Tibial artery (tissue), 4 donors: ENCODE results near the gene CACNA1I.

ENCODE experiments used
- DNase-seq, 2 donors: peaks; one replicate each; pipeline ENCODE4 v3.0.0-alpha.2; 2019
- H3K27ac ChIP-seq, 2 donors: fragments of 200-600 bp; sonication (generic) in 1 of 2; 1 replicate in 1 of 2; 2 replicates in 1 of 2; pipeline ENCODE4 v1.5.1; 2018 to 2019; ENCODE audit warnings: mild to moderate bottlenecking in 1 of 2
- H3K27me3 ChIP-seq, 2 donors: fragments of 200-600 bp; sonication (generic) in 1 of 2; one replicate each; pipeline versions ENCODE4 v1.5.1 to v1.6.0; 2016 to 2019
- H3K36me3 ChIP-seq, 3 donors: fragments of 200-600 bp; sonication (generic) in 2 of 3; one replicate each; pipeline ENCODE4 v1.5.1; 2016 to 2019; ENCODE audit warnings: mild to moderate bottlenecking in 2 of 3
- H3K4me1 ChIP-seq, 4 donors: fragments of 200-600 bp; sonication (generic) in 2 of 4; 1 replicate in 3 of 4; 2 replicates in 1 of 4; pipeline ENCODE4 v1.5.1; 2016 to 2019
- H3K4me3 ChIP-seq, 2 donors: fragments of 200-600 bp; sonication (generic) in 1 of 2; 1 replicate in 1 of 2; 2 replicates in 1 of 2; pipeline ENCODE4 v1.5.1; 2018 to 2019; ENCODE audit warnings: mild to moderate bottlenecking in 2 of 2
- H3K9me3 ChIP-seq, 3 donors: fragments of 200-600 bp; sonication (generic) in 1 of 3; one replicate each; pipeline ENCODE4 v1.5.1; 2016 to 2019
- intact Hi-C: fragments of 100-400 bp; cut with DNase I; formaldehyde crosslinking; loops from one replicate; pipeline ENCODE4 v1.15.0; 2023; ENCODE audit warnings: low total_unique reads
- TF ChIP-seq, protein P1 (sequence below), 2 experiments: fragments of 200-600 bp in 1 of 2; fragments of 450-650 bp in 1 of 2; IDR thresholded peaks; one replicate each; pipeline ENCODE4 v1.5.1; 2017 to 2019; ENCODE audit warnings: antibody characterized with exemption in 2 of 2, mild to moderate bottlenecking in 1 of 2, moderate library complexity in 1 of 2

The CACNA1I gene

DNA sequence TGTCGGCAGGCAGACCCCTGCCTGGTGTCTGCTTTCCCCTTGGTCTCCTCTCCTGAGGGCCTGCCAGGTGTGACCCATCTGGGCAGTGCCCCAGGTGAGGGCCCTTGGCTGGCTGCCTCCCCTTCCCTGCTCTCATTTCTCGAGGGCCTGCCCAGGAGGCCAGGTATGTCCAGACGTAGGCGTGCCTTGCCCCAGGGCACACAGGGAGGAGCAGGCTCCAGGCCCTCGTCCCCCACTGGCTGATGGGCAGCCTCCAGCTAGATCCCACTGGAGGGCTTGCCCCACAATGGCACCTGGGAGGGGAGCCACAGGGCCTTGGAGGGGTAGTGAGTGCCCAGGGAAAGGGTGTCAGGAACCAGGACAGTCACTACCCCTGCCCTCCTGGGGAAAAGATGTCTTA, 95.9 kb downstream of the CACNA1I start:
- DNase-seq, result no peak
- Histone ChIP-seq H3K27me3 (peaks cover 0 to 62% of the 10 kb centered on the region in 2 donors), H3K27ac (no peak overlapping the region), H3K36me3 (no peaks in the 10 kb centered on the region), H3K4me1 (peaks cover 0 to 25% (median 16%) of the 10 kb centered on the region in 4 donors), H3K4me3 (no peak overlapping the region), H3K9me3 (peaks cover 0 to 19% (median 16%) of the 10 kb centered on the region in 3 donors)
- TF ChIP-seq, protein P1, sequence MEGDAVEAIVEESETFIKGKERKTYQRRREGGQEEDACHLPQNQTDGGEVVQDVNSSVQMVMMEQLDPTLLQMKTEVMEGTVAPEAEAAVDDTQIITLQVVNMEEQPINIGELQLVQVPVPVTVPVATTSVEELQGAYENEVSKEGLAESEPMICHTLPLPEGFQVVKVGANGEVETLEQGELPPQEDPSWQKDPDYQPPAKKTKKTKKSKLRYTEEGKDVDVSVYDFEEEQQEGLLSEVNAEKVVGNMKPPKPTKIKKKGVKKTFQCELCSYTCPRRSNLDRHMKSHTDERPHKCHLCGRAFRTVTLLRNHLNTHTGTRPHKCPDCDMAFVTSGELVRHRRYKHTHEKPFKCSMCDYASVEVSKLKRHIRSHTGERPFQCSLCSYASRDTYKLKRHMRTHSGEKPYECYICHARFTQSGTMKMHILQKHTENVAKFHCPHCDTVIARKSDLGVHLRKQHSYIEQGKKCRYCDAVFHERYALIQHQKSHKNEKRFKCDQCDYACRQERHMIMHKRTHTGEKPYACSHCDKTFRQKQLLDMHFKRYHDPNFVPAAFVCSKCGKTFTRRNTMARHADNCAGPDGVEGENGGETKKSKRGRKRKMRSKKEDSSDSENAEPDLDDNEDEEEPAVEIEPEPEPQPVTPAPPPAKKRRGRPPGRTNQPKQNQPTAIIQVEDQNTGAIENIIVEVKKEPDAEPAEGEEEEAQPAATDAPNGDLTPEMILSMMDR (IDR thresholded peaks at IDR 0.05), result no peak
- intact Hi-C loops, result no loop called here

DNA sequence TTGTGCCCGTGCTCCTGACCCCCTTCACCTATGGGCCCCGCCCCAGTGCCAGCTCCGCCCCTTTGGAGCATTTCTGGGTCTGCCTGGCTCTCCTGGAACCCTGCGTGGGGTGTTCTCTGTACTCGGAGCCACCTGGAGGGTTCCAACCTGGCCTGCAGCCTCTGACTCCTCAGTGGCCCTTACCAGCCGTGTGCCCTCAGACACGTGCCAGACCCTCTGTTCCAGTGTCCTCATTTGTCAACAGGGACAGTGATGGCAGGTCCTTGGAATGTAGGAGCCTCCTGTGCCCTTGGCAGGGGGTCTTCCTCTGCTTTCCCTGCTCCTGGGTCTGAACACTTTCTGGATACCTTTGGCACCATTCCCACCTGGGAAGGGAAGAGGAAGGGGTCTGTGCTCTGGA, 96.4 kb downstream of the CACNA1I start:
- DNase-seq, result no peak
- Histone ChIP-seq H3K27ac (no peak overlapping the region), H3K9me3 (peaks cover 0 to 24% (median 20%) of the 10 kb centered on the region in 3 donors), H3K4me3 (no peak overlapping the region), H3K4me1 (peaks cover 0 to 21% (median 13%) of the 10 kb centered on the region in 4 donors), H3K36me3 (no peaks in the 10 kb centered on the region), H3K27me3 (peaks cover 0 to 58% of the 10 kb centered on the region in 2 donors)
- TF ChIP-seq, protein P1 (IDR thresholded peaks at IDR 0.05), result no peak
- intact Hi-C loops, result no loop called here

DNA sequence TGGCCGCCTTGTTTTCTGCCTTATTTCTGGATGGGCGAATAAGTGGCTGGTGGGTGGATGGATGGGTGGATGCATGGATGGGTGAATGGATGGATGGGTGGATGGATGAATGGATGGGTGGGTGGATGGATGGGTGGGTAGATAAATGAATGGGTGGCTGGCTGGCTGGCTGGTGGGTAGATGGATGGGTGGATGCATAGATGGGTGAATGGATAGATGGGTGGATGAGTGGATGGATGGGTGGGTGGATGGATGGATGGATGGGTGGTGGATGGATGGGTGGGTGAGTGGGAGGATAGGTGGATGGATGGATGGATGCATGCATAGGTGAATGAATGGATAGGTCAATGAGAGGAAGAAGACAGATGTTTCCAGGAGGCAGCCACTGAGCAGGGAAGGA, 98.9 kb downstream of the CACNA1I start:
- Histone ChIP-seq H3K9me3 (peaks cover 0 to 36% (median 33%) of the 10 kb centered on the region in 3 donors), H3K4me3 (no peak overlapping the region), H3K36me3 (no peaks in the 10 kb centered on the region), H3K4me1 (peaks cover 0 to 7% (median 3%) of the 10 kb centered on the region in 4 donors), H3K27me3 (peaks cover 0 to 40% of the 10 kb centered on the region in 2 donors), H3K27ac (no peak overlapping the region)
- DNase-seq, result no peak
- intact Hi-C loops, result no loop called here
- TF ChIP-seq, protein P1 (IDR thresholded peaks at IDR 0.05), result no peak

DNA sequence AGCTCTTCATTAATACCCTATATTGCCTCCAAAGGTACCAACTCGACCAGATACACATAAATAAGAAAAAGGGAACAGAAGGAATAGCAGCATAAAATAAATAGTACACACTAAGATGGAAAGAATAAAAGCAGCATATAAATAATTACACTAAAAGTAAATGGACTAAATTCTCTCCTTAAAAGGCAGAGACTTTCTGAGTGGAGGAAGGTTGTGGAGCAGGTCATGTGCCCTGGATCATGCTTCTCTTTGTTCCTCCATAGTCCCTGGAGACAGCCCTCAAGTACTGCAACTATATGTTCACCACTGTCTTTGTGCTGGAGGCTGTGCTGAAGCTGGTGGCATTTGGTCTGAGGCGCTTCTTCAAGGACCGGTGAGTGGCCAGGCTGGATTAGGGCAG, 101.4 kb downstream of the CACNA1I start:
- no peak for DNase-seq
- intact Hi-C loops, result no loop called here
- Histone ChIP-seq H3K4me3 (no peak overlapping the region), H3K27ac (no peak overlapping the region), H3K4me1 (no peaks in the 10 kb centered on the region), H3K36me3 (no peaks in the 10 kb centered on the region), H3K9me3 (peaks cover 0 to 36% (median 33%) of the 10 kb centered on the region in 3 donors), H3K27me3 (peaks cover 0 to 26% of the 10 kb centered on the region in 2 donors)
- TF ChIP-seq, protein P1 (IDR thresholded peaks at IDR 0.05), result no peak

DNA sequence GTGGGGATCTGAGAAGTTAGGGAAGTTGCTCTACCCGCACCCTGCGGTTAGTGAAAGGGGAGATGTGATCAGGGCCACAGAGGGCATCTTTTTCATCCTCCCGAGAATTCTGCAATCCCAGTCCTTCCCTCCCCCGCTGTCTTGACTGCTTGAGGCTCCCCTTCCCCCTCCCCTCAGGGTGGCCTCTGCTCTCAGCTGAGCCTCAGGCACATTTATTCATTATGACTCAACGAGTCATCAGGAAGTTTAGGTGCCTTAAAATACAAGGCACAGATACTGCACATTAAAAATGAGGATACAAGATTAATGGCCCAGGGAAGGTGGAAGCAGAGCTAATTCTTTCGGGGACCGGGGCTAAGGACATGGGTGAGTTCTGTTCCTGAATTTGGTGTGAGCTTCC, 104.0 kb downstream of the CACNA1I start:
- Histone ChIP-seq H3K27me3 (peaks cover 0 to 39% of the 10 kb centered on the region in 2 donors), H3K4me3 (no peak overlapping the region), H3K4me1 (no peaks in the 10 kb centered on the region), H3K27ac (no peak overlapping the region), H3K36me3 (no peaks in the 10 kb centered on the region), H3K9me3 (peaks cover 0 to 26% (median 26%) of the 10 kb centered on the region in 3 donors)
- intact Hi-C loops, result no loop called here
- DNase-seq, result no peak
- TF ChIP-seq, protein P1 (IDR thresholded peaks at IDR 0.05), result no peak

DNA sequence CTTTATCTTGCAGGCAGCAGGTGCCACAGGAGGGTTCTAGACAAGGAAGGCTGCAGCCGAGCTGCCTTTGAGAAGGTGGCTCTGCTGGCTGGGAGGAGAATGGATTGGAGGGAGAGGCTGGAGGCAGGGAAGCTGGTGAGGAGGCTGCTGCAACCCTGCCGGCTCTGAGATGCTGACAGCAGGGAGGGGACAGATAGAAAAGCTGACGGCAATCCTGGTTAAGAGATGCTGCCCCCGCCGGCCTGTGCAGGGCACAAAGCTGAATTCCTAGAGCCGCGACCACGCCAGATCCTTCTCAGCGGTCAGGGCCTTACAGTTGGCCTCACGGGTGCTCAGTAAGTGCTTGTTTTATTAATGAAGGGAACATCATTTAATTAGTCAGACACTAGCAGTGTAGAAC, 105.4 kb downstream of the CACNA1I start:
- H3K9me3 ChIP-seq, result peaks cover 0 to 22% (median 22%) of the 10 kb centered on the region in 3 donors
- peaks cover 0 to 46% of the 10 kb centered on the region in 2 donors for H3K27me3 ChIP-seq
- H3K27ac ChIP-seq, result no peak overlapping the region
- no peak for DNase-seq
- TF ChIP-seq, protein P1 (IDR thresholded peaks at IDR 0.05), result no peak
- H3K36me3 ChIP-seq, result no peaks in the 10 kb centered on the region
- H3K4me1 ChIP-seq, result no peaks in the 10 kb centered on the region
- H3K4me3 ChIP-seq, result no peak overlapping the region
- intact Hi-C loops, result no loop called here
